HepG2 (cell line): ENCODE data around the gene DDX46. TPM values are rescaled to one million over a fixed set of nuclear protein-coding genes. Genes with fewer than 3 reads are reported as not detected.

Experiments
- BCL3 ChIP-seq: sonication (generic); formaldehyde crosslinking; IDR thresholded peaks from 2 replicates; pipeline ENCODE4 v1.5.1; 2020; ENCODE audit warnings: mild to moderate bottlenecking, missing genetic modification reagents, moderate library complexity
- FOXA1 ChIP-seq, 2 experiments: fragments of 450-650 bp in 1 of 2; sonication (generic) in 1 of 2; formaldehyde crosslinking in 1 of 2; IDR thresholded peaks; 2 replicates each; pipeline versions ENCODE4 v1.4.0 to v1.6.1; 2016 to 2020; ENCODE audit warnings: missing genetic modification reagents in 1 of 2
- HDAC1 ChIP-seq: sonication (generic); formaldehyde crosslinking; IDR thresholded peaks from 2 replicates; pipeline ENCODE4 v1.5.1; 2020; ENCODE audit warnings: mild to moderate bottlenecking, missing genetic modification reagents
- NR2F2 ChIP-seq: IDR thresholded peaks from 2 replicates; pipeline ENCODE4 v1.6.1; 2012; ENCODE audit warnings: low read depth, inconsistent platforms, borderline replicate concordance
- POLR2G ChIP-seq: fragments of 200-400 bp; formaldehyde crosslinking; IDR thresholded peaks from 2 replicates; pipeline ENCODE4 v1.6.1; 2018; ENCODE audit warnings: mild to moderate bottlenecking, low read depth, low read length, moderate library complexity
- PPARG ChIP-seq: conservative IDR thresholded peaks from 2 replicates; pipeline ENCODE4 v1.6.1; 2016; ENCODE audit warnings: missing biosample characterization, missing genetic modification reagents
- SKIL ChIP-seq: sonication (generic); formaldehyde crosslinking; IDR thresholded peaks from 2 replicates; pipeline ENCODE4 v1.8.0; 2022; ENCODE audit warnings: missing genetic modification reagents, mild to moderate bottlenecking, moderate library complexity, borderline replicate concordance
- SNAPC2 ChIP-seq: sonication (generic); formaldehyde crosslinking; IDR thresholded peaks from 2 replicates; pipeline ENCODE4 v1.8.1; 2022; ENCODE audit warnings: mild to moderate bottlenecking, missing genetic modification reagents
- SNRNP70 ChIP-seq: fragments of 200-400 bp; formaldehyde crosslinking; IDR thresholded peaks from 2 replicates; pipeline ENCODE4 v1.6.1; 2017; ENCODE audit warnings: mild to moderate bottlenecking, low read depth, low read length, moderate library complexity
- SP140L ChIP-seq: sonication (generic); formaldehyde crosslinking; IDR thresholded peaks from 2 replicates; pipeline ENCODE4 v1.4.0; 2020; ENCODE audit warnings: missing genetic modification reagents, borderline replicate concordance
- TCF12 ChIP-seq, 2 experiments: fragments of 450-650 bp in 1 of 2; sonication (generic) in 1 of 2; formaldehyde crosslinking in 1 of 2; IDR thresholded peaks; 2 replicates each; pipeline versions ENCODE4 v1.6.1 to v1.8.0; 2017 to 2022; ENCODE audit warnings: antibody characterized with exemption in 1 of 2, mild to moderate bottlenecking in 1 of 2, missing genetic modification reagents in 1 of 2, moderate library complexity in 1 of 2
- TFDP1 ChIP-seq: IDR thresholded peaks from 2 replicates; pipeline ENCODE4 v1.6.1; 2016; ENCODE audit warnings: missing compliant biosample characterization, missing genetic modification reagents, borderline replicate concordance
- THAP8 ChIP-seq: sonication (generic); formaldehyde crosslinking; IDR thresholded peaks from 2 replicates; pipeline ENCODE4 v1.5.1; 2020; ENCODE audit warnings: missing genetic modification reagents, mild to moderate bottlenecking, borderline replicate concordance
- ZC3H4 ChIP-seq: sonication (generic); formaldehyde crosslinking; IDR thresholded peaks from 2 replicates; pipeline ENCODE4 v1.4.0; 2020; ENCODE audit warnings: missing genetic modification reagents, borderline replicate concordance
- ZNF101 ChIP-seq: sonication (generic); formaldehyde crosslinking; IDR thresholded peaks from 2 replicates; pipeline ENCODE4 v1.4.0; 2020; ENCODE audit warnings: mild to moderate bottlenecking, low read depth, missing genetic modification reagents, borderline replicate concordance
- ZNF232 ChIP-seq: sonication (generic); formaldehyde crosslinking; IDR thresholded peaks from 2 replicates; pipeline ENCODE4 v1.4.0; 2020; ENCODE audit warnings: missing genetic modification reagents, borderline replicate concordance
- ZNF720 ChIP-seq: sonication (generic); formaldehyde crosslinking; IDR thresholded peaks from 2 replicates; pipeline ENCODE4 v1.4.0; 2020; ENCODE audit warnings: missing genetic modification reagents
- ZNF788 ChIP-seq: sonication (generic); formaldehyde crosslinking; IDR thresholded peaks from 2 replicates; pipeline ENCODE4 v1.5.0; 2020; ENCODE audit warnings: mild to moderate bottlenecking, missing genetic modification reagents, borderline replicate concordance
- polyA plus RNA-seq, 8 experiments: library from polyadenylated mRNA; depleted of rRNA in 3 of 8; stranded (reverse) in 7 of 8; unstranded in 1 of 8; fragments of >200 nt; fragmentation: Illumina TruSeq in 4 of 8; extraction: Trizol in 4 of 8; gene quantifications; 2 replicates each; pipeline versions ENCODE4 v1.2.1 to v1.2.3, GENCODE V29; 2011 to 2016; ENCODE audit warnings: low read depth in 4 of 8, missing spikeins in 1 of 8, mixed read lengths in 1 of 8; ENCODE audit not compliant: insufficient read depth in 1 of 8
- total RNA-seq, 5 experiments: library from RNA; depleted of rRNA; stranded (reverse); fragments of >200 nt; fragmentation: Illumina TruSeq; extraction: Trizol; gene quantifications; 2 replicates each; pipeline ENCODE4 v1.2.3, GENCODE V29; 2016; ENCODE audit warnings: low read depth in 1 of 5

DDX46 gene
- total and polyA plus RNA-seq, 2 of the 13 experiments (the other 11 are each of a cell fraction or from before 2014, with no cell fraction given): 27.3 to 59.3 TPM

- TF ChIP-seq BCL3: peak; percentile 80; the same call in 1 of the 2 replicates
- peak; percentile 85 for TF ChIP-seq POLR2G
- 0 out of 2 replicates have a peak, but pooled peaks have one; percentile 64 for TF ChIP-seq ZNF101 (CRISPR knock-in tag)
- peak; percentile 99 for TF ChIP-seq ZNF788 (CRISPR knock-in tag)
- no peak for TF ChIP-seq ZNF232 (CRISPR knock-in tag)
- TF ChIP-seq THAP8 (CRISPR knock-in tag): peak; percentile 74; the same call in 1 of the 2 replicates
- TF ChIP-seq HDAC1 (CRISPR knock-in tag): peak; percentile 99
- TF ChIP-seq TCF12 (IDR thresholded peaks at IDR 0.05): no peak
- TF ChIP-seq TCF12 (CRISPR knock-in tag; IDR thresholded peaks at IDR 0.05): no peak
- 0 out of 2 replicates have a peak, but pooled peaks have one; percentile 25 for TF ChIP-seq SP140L (CRISPR knock-in tag)
- peak; percentile 66 for TF ChIP-seq PPARG (CRISPR knock-in tag)
- no peak for TF ChIP-seq NR2F2
- no peak for TF ChIP-seq SNAPC2 (CRISPR knock-in tag)
- no peak for TF ChIP-seq ZNF720
- no peak for TF ChIP-seq SNRNP70
- no peak for TF ChIP-seq FOXA1 (IDR thresholded peaks at IDR 0.05)
- no peak for TF ChIP-seq FOXA1 (CRISPR knock-in tag; IDR thresholded peaks at IDR 0.05)
- peak; percentile 86; the same call in 1 of the 2 replicates for TF ChIP-seq TFDP1 (CRISPR knock-in tag)
- no peak for TF ChIP-seq ZC3H4 (CRISPR knock-in tag)
- TF ChIP-seq SKIL (CRISPR knock-in tag): peak; percentile 54; the same call in 1 of the 2 replicates
Measured at GRCh38 chr5:134758504-134759341, at the start of gene DDX46 (continued).
